Fibroblast of pulmonary artery (primary cell): ENCODE measurements around the gene SYT1.

Experiments used
- DNase-seq: peaks from one replicate; pipeline ENCODE4 v3.0.0-alpha.2; 2010; ENCODE audit warnings: low read depth
- H3K4me3 ChIP-seq: replicated peaks from 2 replicates; pipeline ENCODE4 v1.5.1; 2011; ENCODE audit warnings: low read depth, mild to moderate bottlenecking, control low read depth, low read length, moderate library complexity
- TF ChIP-seq, protein P1 (sequence below): IDR thresholded peaks from 2 replicates; pipeline ENCODE4 v1.5.1; 2011; ENCODE audit warnings: mild to moderate bottlenecking, control low read depth, low read length, inconsistent platforms; ENCODE audit errors: missing control alignments

SYT1 gene

DNA sequence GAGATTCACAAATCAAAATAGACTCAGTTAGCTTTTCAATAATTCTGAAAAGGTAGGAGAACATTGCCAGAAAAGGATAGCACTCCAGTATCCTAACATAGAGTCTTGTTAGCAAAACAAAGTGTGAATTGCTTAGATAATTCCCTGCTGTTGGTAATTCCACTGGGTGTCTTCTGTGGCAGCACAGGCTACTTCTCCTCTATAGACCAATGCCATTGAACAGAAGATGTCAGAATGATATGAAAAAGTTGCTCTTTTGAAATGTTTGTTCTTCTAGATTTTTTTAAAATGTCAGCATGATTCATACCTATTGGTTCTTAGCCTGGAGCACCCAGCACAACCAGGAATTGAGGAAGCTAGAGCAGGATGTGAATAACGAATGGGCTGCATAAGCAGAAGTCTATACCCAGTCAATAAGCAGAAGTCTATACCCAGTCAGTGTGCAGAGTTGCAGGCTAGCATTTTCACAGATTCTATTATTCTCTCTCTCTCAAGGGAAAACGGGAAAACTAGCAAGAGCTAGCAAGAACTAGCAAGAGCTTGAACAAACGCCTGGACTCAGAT, 112.8 kb downstream of the SYT1 start:
- H3K4me3 ChIP-seq: no peak overlapping the region
- no peak for DNase-seq
- TF ChIP-seq, protein P1, sequence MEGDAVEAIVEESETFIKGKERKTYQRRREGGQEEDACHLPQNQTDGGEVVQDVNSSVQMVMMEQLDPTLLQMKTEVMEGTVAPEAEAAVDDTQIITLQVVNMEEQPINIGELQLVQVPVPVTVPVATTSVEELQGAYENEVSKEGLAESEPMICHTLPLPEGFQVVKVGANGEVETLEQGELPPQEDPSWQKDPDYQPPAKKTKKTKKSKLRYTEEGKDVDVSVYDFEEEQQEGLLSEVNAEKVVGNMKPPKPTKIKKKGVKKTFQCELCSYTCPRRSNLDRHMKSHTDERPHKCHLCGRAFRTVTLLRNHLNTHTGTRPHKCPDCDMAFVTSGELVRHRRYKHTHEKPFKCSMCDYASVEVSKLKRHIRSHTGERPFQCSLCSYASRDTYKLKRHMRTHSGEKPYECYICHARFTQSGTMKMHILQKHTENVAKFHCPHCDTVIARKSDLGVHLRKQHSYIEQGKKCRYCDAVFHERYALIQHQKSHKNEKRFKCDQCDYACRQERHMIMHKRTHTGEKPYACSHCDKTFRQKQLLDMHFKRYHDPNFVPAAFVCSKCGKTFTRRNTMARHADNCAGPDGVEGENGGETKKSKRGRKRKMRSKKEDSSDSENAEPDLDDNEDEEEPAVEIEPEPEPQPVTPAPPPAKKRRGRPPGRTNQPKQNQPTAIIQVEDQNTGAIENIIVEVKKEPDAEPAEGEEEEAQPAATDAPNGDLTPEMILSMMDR: no peak

DNA sequence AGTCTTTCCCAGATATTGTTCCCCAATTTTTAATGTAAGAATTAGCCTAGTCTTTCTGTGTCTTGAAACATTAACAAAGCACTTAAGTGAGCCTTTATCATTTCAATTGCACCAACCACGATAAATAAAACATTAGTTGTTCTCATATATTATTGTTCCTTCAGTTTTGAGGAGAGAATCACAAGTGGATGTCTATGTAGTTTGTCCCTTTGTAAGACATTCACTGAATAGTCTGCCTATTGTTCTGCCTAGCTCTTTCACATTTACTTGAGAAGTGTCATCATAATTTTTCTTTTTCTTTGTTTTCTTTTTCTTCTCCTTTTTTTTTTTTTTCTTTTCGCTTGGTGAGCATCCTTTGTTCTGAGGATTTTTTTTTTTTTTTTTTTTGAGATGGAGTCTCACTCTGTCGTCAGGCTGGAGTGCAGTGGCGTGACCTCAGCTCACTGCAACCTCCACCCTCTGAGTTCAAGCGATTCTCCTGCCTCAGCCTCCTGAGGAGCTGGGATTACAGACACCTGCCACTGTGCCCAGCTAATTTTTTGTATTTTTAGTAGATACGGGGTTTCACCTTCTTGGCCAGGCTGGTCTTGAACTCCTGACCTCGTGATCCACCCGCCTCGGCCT, 129.7 kb downstream of the SYT1 start:
- TF ChIP-seq, protein P1: no peak
- DNase-seq: no peak
- H3K4me3 ChIP-seq: no peak overlapping the region

DNA sequence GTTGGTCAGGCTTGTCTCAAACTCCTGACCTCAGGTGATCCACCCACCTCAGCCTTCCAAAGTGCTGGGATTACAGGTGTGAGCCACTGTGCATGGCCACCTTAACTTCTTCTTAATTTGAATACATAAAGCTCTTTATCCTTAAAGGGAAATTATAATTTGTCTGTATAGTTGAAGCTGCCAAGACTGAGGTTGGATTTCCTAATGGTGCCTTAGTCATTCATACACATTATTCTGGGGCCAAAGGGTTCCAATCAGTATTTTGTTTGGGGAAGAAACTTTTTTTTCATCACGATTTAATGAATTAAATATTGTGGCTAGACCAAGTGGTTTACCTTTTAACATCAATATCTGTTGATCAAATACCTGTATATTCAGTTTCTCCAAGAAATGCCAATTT, 135.9 kb downstream of the SYT1 start:
- DNase-seq: peak; percentile 14
- TF ChIP-seq, protein P1: no peak
- no peak overlapping the region for H3K4me3 ChIP-seq

DNA sequence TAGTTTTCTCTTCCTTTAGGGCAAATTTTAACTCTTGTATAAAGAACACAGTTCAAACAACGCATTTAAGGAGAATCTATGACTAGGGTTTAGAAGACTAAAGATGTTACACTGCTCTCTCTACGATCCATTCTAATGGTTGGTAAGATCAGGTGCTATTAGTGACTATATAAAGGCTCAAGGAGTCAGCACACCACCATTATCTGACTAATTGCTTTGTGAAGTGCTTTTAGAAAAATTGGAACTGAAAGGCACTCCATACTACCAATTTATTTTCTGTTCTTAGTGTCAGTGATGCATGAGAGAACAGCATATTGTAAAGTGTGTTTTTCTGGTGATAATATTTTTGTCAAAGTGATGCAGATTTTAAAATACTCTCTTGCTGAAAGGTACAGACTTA, 136.8 kb downstream of the SYT1 start:
- no peak for DNase-seq
- no peak overlapping the region for H3K4me3 ChIP-seq
- TF ChIP-seq, protein P1: no peak

DNA sequence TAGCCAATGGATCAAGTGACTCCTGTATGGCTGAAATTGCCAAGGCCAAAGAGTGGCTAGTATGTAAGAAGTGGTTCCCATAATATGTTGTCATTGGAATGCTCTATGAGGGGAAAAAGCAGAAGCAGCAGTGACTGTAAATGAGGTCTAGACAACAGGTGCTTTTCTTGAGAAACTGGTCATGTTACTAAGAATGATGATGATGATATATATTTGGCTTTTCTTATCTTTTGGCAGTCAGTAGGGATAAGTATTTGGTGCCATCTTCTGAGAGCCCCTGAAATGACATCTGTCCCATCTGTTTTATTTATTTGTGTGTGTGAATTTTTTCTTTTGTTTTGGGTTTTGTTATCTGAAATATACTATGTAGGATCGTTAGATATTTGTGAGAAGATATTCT, 141.7 kb downstream of the SYT1 start:
- H3K4me3 ChIP-seq: no peak overlapping the region
- TF ChIP-seq, protein P1: peak; percentile 18
- DNase-seq: peak; percentile 28

GRCh38 chr12:79008591-79008990, 144.0 kb downstream of the SYT1 start:
- TF ChIP-seq, protein P1: no peak
- no peak overlapping the region for H3K4me3 ChIP-seq
- no peak for DNase-seq

- no peak overlapping the region for H3K4me3 ChIP-seq
- DNase-seq: no peak
- TF ChIP-seq, protein P1: no peak
These were observed 148.1 kb downstream of the SYT1 start for GRCh38 chr12:79012636-79013035.
